IMR-90 (cell line): ENCODE data around the gene SEMA3E.

Experiments
- CTCF ChIP-seq: conservative IDR thresholded peaks from 2 replicates; pipeline ENCODE4 v1.5.1; 2012; ENCODE audit warnings: mild to moderate bottlenecking, low read depth, low read length, improper control_type of control experiment
- RAD21 ChIP-seq: IDR thresholded peaks from 2 replicates; pipeline ENCODE4 v1.6.1; 2012; ENCODE audit warnings: low read length, improper control_type of control experiment

GRCh38 chr7:83365746-83366145 lies 283.2 kb downstream of the SEMA3E start:
- TF ChIP-seq RAD21: no peak
- TF ChIP-seq CTCF: peak; percentile 20; the same call in 1 of the 2 replicates
